Measurements from ENCODE around the gene OR5AK2.
"Not testable (repeated sequence)": the region's sequence is repeated elsewhere in the genome, so short reads cannot be mapped to it uniquely, and the experiment has no call there.

The OR5AK2 gene

DNA sequence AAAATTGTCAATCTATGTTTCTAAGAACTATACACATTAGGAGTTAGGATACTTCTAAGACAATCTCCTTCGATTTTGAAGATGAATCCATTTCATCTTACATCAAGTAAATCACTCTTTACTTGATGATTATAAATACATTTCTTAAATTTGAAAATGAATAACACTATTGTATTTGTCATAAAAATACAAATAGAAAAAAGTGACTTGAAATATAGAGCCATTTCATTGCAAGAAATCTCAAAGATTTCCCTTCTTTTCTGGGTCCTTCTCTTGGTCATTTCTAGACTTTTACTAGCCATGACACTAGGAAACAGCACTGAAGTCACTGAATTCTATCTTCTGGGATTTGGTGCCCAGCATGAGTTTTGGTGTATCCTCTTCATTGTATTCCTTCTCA, at the start of gene OR5AK2:
Gene OR5AK2 (plus strand): TSS at position 301 of the 400 bp plus-strand sequence. CDS start 0 bp downstream, at position 301.
- no peak for DNase-seq (ENCODE audit: low read depth)

DNA sequence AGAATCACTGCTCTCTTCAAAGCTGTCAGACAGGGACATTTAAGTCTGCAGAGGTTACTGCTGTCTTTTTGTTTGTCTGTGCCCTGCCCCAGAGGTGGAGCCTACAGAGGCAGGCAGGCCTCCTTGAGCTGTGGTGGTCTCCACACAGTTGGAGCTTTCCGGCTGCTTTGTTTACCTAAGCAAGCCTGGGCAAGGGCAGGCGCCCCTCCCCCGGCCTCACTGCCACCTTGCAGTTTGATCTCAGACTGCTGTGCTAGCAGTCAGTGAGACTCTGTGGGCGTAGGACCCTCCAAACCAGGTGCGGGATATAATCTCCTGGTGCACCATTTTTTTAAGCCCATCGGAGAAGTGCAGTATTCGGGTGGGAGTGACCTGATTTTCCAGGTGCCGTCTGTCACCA, 43.2 kb upstream of the OR5AK2 start:
- not testable (repeated sequence) for DNase-seq (ENCODE audit: low read depth)

DNA sequence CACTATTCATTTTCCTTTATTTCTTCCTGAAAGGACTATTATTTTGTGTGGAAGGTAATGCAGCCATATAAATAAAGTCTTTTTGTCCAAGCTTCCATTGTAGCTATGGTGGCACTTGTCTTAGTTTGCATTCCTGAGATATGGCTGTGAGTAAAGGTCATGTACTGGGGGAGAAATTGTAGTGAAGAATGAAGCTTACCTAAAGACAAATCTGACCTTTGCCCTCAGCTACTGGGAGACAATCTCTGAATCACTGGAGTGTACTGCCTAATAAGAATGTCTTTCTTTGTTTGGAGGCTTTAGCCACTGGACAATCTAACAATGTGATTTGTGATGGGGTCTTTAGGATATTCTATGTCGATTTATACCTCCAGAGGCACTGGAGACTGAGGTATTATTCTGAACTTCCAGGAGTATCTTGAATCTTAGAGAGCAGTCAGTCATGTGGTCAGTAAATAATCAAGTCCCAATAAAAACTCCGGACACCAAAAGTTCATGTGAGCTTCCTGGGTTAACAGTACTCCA, 39.7 kb upstream of the OR5AK2 start:
- DNase-seq (ENCODE audit: low read depth): no peak

DNA sequence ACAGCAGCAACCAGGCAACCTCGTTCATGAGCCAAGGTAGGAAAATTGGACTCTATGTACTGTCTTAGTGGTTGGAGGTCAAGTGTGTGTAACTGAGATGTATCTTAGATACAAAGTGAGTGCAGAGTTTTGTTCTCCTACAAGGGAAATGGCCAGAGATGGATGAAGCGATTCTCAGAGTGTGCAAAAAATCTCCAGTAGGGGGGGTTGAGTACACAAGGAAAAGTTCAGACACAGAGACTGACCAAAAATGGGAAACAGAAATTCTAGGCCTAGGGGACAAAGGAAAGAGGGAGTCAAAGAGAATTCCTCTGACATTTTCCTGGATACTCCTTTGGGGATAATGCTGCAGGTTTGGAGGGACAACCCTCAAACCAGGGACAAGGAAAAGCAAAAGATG, 38.2 kb upstream of the OR5AK2 start:
- DNase-seq (ENCODE audit: low read depth): no peak

DNA sequence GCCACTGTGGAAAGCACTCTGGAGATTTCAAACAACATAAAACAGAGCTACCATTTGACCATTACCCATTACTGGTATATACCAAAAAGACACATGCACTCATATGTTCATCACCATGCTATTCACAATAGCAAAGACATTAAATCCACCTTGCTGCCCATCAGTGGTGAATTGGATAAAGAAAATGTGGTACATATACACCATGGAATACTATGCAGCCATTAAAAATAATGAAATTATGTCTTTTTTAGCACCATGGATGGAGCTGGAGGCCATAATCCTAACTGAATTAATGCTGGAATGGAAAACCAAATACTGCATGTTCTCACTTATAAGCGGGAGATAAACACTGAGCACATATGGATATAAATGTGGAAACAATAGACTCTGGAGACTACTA, 34.8 kb upstream of the OR5AK2 start:
- DNase-seq (ENCODE audit: low read depth): not testable (repeated sequence)

DNA sequence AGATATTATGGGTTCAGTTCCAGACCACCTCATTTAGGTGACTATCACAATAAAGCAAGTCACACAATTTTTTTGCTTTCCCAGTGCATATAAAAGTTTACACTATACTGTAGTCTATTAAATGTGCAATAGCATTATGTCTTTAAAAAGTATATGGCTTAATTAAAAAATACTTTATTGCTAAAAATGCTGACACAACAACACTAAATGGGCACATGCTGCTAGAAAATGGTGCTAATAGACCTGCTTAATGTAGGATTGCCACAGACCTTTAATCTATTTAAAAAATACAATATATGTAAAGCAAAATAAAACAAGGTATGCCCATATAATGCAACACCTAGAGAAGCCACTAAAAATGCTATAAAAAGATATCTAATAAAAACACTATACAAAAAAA, 27.1 kb upstream of the OR5AK2 start:
- DNase-seq (ENCODE audit: low read depth): no peak

DNA sequence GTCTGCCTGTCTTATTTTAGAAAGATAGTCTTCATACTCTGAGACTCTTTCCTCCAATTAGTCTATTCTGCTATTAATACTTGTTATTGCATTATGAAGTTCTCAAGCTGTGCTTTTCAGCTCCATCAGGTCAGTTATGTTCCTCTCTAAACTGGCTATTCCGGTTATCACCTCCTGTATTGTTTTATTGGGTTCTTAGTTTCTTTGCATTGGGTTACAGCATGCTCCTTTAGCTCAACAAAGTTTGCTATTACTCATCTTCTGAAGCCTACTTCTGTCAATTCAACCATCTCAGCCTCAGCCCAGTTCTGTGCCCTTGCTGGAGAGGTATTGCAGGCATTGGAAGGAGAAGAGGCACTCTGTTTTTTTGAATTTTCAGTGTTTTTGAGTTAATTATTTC, 21.0 kb upstream of the OR5AK2 start:
- DNase-seq (ENCODE audit: low read depth): no peak

- no peak for DNase-seq (ENCODE audit: low read depth)
Observed at GRCh38 chr11:56968524-56968923, 20.2 kb upstream of the OR5AK2 start.

GRCh38 chr11:56977314-56977713, 11.4 kb upstream of the OR5AK2 start:
- DNase-seq (ENCODE audit: low read depth): no peak

DNA sequence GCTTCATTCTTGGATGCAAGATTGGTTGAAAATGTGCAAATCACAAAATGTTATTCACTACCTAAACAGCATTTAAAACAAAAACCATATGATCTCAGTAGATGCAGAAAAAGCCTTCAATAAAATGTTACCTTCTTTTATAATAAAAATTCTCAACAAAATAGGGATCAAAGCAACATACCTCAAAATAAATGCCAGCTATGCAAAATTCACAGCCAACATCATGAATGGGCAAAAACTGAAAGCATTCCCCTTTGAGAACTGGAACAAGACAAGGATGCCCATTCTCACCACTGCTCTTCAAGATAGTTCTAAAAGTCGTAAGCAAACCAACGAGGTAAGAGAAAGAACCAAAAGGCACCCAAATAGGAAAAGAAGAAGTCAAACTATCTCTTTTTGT, 2.0 kb downstream of the OR5AK2 start:
- no peak for DNase-seq (ENCODE audit: low read depth)

- no peak for DNase-seq (ENCODE audit: low read depth)
Observed at GRCh38 chr11:56994532-56994931, 5.8 kb downstream of the OR5AK2 start.

GRCh38 chr11:57001674-57002401, 13.1 kb downstream of the OR5AK2 start:
- no peak for DNase-seq (ENCODE audit: low read depth)

GRCh38 chr11:57008373-57008772, 19.7 kb downstream of the OR5AK2 start:
- DNase-seq (ENCODE audit: low read depth): no peak

- DNase-seq (ENCODE audit: low read depth): no peak
Observed at GRCh38 chr11:57015679-57016078, 27.0 kb downstream of the OR5AK2 start.

DNA sequence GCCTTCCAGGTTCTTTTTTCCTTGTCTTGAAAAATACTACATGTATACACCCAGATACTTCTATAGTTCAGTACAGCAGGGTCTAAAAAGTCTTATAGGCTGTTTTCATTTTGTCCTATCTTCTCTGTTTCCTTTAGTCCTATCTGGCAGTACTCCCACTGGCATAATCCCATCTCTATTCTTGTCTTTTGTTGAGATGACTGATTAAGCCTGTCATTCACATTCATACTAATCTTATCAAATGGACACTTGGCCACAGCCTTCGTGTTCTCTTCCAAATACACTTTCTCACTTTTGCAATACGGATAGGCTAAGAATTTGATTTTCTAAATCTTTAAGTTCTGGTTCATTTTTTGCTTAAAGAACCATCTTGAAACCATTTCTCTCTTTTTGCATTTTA, 42.8 kb downstream of the OR5AK2 start:
- DNase-seq (ENCODE audit: low read depth): no peak
